ENCODE results near the gene GRK3.
"Not testable (repeated sequence)": the region's sequence is repeated elsewhere in the genome, so short reads cannot be mapped to it uniquely, and the experiment has no call there.

Gene GRK3

GRCh38 chr22:25584993-25585392 lies 20.5 kb downstream of the GRK3 start:
- H3K4me3 ChIP-seq (ENCODE audit: low read length in 2 of 2); H3K4me2 ChIP-seq (ENCODE audit: insufficient read depth, low read length, poor library complexity, severe bottlenecking); H3K4ac ChIP-seq (ENCODE audit: low read length); H2BK5ac ChIP-seq (ENCODE audit: low read length); H2BK12ac ChIP-seq (ENCODE audit: low read length); H3K79me1 ChIP-seq (ENCODE audit: low read depth, low read length); H4K91ac ChIP-seq (ENCODE audit: low read depth, low read length, poor library complexity); H2BK15ac ChIP-seq (ENCODE audit: low read length); H2BK120ac ChIP-seq (ENCODE audit: low read depth, low read length); H4K8ac ChIP-seq (ENCODE audit: low read depth, low read length); H3K4me1 ChIP-seq (ENCODE audit: control insufficient read depth in 2 of 2, insufficient read depth in 1 of 2, low read depth in 1 of 2, low read length in 2 of 2); H3K36me3 ChIP-seq (replicated peaks in 1 of 2; ENCODE audit: control insufficient read depth in 2 of 2, insufficient read depth in 2 of 2, low read length in 2 of 2); H2AK5ac ChIP-seq (ENCODE audit: low read depth, low read length); H3K27ac ChIP-seq (replicated peaks; ENCODE audit: low read length); H2AFZ ChIP-seq (ENCODE audit: low read length); H3K9ac ChIP-seq (ENCODE audit: low read depth, low read length, poor library complexity); H3K9me3 ChIP-seq (replicated peaks in 1 of 2; ENCODE audit: control insufficient read depth in 2 of 2, insufficient read depth in 1 of 2, low read depth in 1 of 2, low read length in 2 of 2); H3K14ac ChIP-seq (ENCODE audit: low read length); DNase-seq (ENCODE audit: low spot score); H3K23ac ChIP-seq (ENCODE audit: low read depth, low read length, poor library complexity); H3K27me3 ChIP-seq (ENCODE audit: control insufficient read depth in 3 of 3, insufficient read depth in 3 of 3, low read depth in 1 of 3, low read length in 3 of 3); H3K18ac ChIP-seq (ENCODE audit: low read length): not testable (repeated sequence)
- WGBS, 2 donors (ENCODE audit: extremely low coverage in 2 of 2, insufficient read length in 2 of 2, insufficient replicate concordance in 1 of 2), result no CpG with 5 or more reads among the region's 5 CpGs

- H3K4me2 ChIP-seq (ENCODE audit: insufficient read depth, low read length, poor library complexity, severe bottlenecking); H2BK120ac ChIP-seq (ENCODE audit: low read depth, low read length); H2BK15ac ChIP-seq (ENCODE audit: low read length); H3K36me3 ChIP-seq (replicated peaks in 1 of 2; ENCODE audit: control insufficient read depth in 2 of 2, insufficient read depth in 2 of 2, low read length in 2 of 2); H2AK5ac ChIP-seq (ENCODE audit: low read depth, low read length); H3K23ac ChIP-seq (ENCODE audit: low read depth, low read length, poor library complexity); H3K9ac ChIP-seq (ENCODE audit: low read depth, low read length, poor library complexity); H2AFZ ChIP-seq (ENCODE audit: low read length); H2BK12ac ChIP-seq (ENCODE audit: low read length); H3K4me1 ChIP-seq (ENCODE audit: control insufficient read depth in 2 of 2, insufficient read depth in 1 of 2, low read depth in 1 of 2, low read length in 2 of 2); H3K18ac ChIP-seq (ENCODE audit: low read length); H3K79me1 ChIP-seq (ENCODE audit: low read depth, low read length); H3K14ac ChIP-seq (ENCODE audit: low read length); H3K4me3 ChIP-seq (ENCODE audit: low read length in 2 of 2); H2BK5ac ChIP-seq (ENCODE audit: low read length); H4K8ac ChIP-seq (ENCODE audit: low read depth, low read length); H3K4ac ChIP-seq (ENCODE audit: low read length); H4K91ac ChIP-seq (ENCODE audit: low read depth, low read length, poor library complexity); H3K27me3 ChIP-seq (ENCODE audit: control insufficient read depth in 3 of 3, insufficient read depth in 3 of 3, low read depth in 1 of 3, low read length in 3 of 3); H3K27ac ChIP-seq (replicated peaks; ENCODE audit: low read length); DNase-seq (ENCODE audit: low spot score): not testable (repeated sequence)
- no CpG with 5 or more reads among the region's 4 CpGs for WGBS, 2 donors (ENCODE audit: extremely low coverage in 2 of 2, insufficient read length in 2 of 2, insufficient replicate concordance in 1 of 2)
- H3K9me3 ChIP-seq (replicated peaks in 1 of 2; ENCODE audit: control insufficient read depth in 2 of 2, insufficient read depth in 1 of 2, low read depth in 1 of 2, low read length in 2 of 2), result peaks cover 2 to 17% of the 10 kb centered on the region in 2 donors
Observed at GRCh38 chr22:25589664-25590063, 25.2 kb downstream of the GRK3 start.

GRCh38 chr22:25593323-25593722 lies 28.8 kb downstream of the GRK3 start:
- H2AK5ac ChIP-seq (ENCODE audit: low read depth, low read length); H3K18ac ChIP-seq (ENCODE audit: low read length); H2BK5ac ChIP-seq (ENCODE audit: low read length); H4K91ac ChIP-seq (ENCODE audit: low read depth, low read length, poor library complexity); H3K4ac ChIP-seq (ENCODE audit: low read length); H2BK120ac ChIP-seq (ENCODE audit: low read depth, low read length); H2BK15ac ChIP-seq (ENCODE audit: low read length); H3K23ac ChIP-seq (ENCODE audit: low read depth, low read length, poor library complexity); DNase-seq (ENCODE audit: low spot score); H3K9ac ChIP-seq (ENCODE audit: low read depth, low read length, poor library complexity); H3K27ac ChIP-seq (replicated peaks; ENCODE audit: low read length); H3K4me1 ChIP-seq (ENCODE audit: control insufficient read depth in 2 of 2, insufficient read depth in 1 of 2, low read depth in 1 of 2, low read length in 2 of 2); H3K4me3 ChIP-seq (ENCODE audit: low read length in 2 of 2); H4K8ac ChIP-seq (ENCODE audit: low read depth, low read length); H3K79me1 ChIP-seq (ENCODE audit: low read depth, low read length); H3K27me3 ChIP-seq (ENCODE audit: control insufficient read depth in 3 of 3, insufficient read depth in 3 of 3, low read depth in 1 of 3, low read length in 3 of 3); H2BK12ac ChIP-seq (ENCODE audit: low read length); H3K14ac ChIP-seq (ENCODE audit: low read length); H2AFZ ChIP-seq (ENCODE audit: low read length); H3K36me3 ChIP-seq (replicated peaks in 1 of 2; ENCODE audit: control insufficient read depth in 2 of 2, insufficient read depth in 2 of 2, low read length in 2 of 2); H3K4me2 ChIP-seq (ENCODE audit: insufficient read depth, low read length, poor library complexity, severe bottlenecking): not testable (repeated sequence)
- no CpG with 5 or more reads among the region's 2 CpGs for WGBS, 2 donors (ENCODE audit: extremely low coverage in 2 of 2, insufficient read length in 2 of 2, insufficient replicate concordance in 1 of 2)
- H3K9me3 ChIP-seq (replicated peaks in 1 of 2; ENCODE audit: control insufficient read depth in 2 of 2, insufficient read depth in 1 of 2, low read depth in 1 of 2, low read length in 2 of 2), result peaks cover 2 to 22% of the 10 kb centered on the region in 2 donors

- H2AFZ ChIP-seq (ENCODE audit: low read length), result no peak overlapping the region
- H2AK5ac ChIP-seq (ENCODE audit: low read depth, low read length), result no peak overlapping the region
- H3K9ac ChIP-seq (ENCODE audit: low read depth, low read length, poor library complexity), result no peak overlapping the region
- no peak overlapping the region for H3K4me2 ChIP-seq (ENCODE audit: insufficient read depth, low read length, poor library complexity, severe bottlenecking)
- no peak overlapping the region for H4K91ac ChIP-seq (ENCODE audit: low read depth, low read length, poor library complexity)
- no peak for DNase-seq (ENCODE audit: low spot score)
- no peak overlapping the region for H2BK12ac ChIP-seq (ENCODE audit: low read length)
- H3K14ac ChIP-seq (ENCODE audit: low read length), result no peak overlapping the region
- no peak overlapping the region for H2BK5ac ChIP-seq (ENCODE audit: low read length)
- no peaks in the 10 kb centered on the region for H3K79me1 ChIP-seq (ENCODE audit: low read depth, low read length)
- H3K23ac ChIP-seq (ENCODE audit: low read depth, low read length, poor library complexity), result no peak overlapping the region
- no peak overlapping the region for H2BK120ac ChIP-seq (ENCODE audit: low read depth, low read length)
- H3K27ac ChIP-seq (replicated peaks; ENCODE audit: low read length), result no peak overlapping the region
- H3K4ac ChIP-seq (ENCODE audit: low read length), result no peak overlapping the region
- no peak overlapping the region for H3K4me3 ChIP-seq (ENCODE audit: low read length in 2 of 2)
- peaks cover 0 to 8% of the 10 kb centered on the region in 2 donors for H3K9me3 ChIP-seq (replicated peaks in 1 of 2; ENCODE audit: control insufficient read depth in 2 of 2, insufficient read depth in 1 of 2, low read depth in 1 of 2, low read length in 2 of 2)
- no peaks in the 10 kb centered on the region for H3K4me1 ChIP-seq (ENCODE audit: control insufficient read depth in 2 of 2, insufficient read depth in 1 of 2, low read depth in 1 of 2, low read length in 2 of 2)
- no peak overlapping the region for H4K8ac ChIP-seq (ENCODE audit: low read depth, low read length)
- WGBS, 2 donors (ENCODE audit: extremely low coverage in 2 of 2, insufficient read length in 2 of 2, insufficient replicate concordance in 1 of 2), result no CpG with 5 or more reads among the region's 1 CpG
- no peaks in the 10 kb centered on the region for H3K27me3 ChIP-seq (ENCODE audit: control insufficient read depth in 3 of 3, insufficient read depth in 3 of 3, low read depth in 1 of 3, low read length in 3 of 3)
- H3K36me3 ChIP-seq (replicated peaks in 1 of 2; ENCODE audit: control insufficient read depth in 2 of 2, insufficient read depth in 2 of 2, low read length in 2 of 2), result peaks cover 0 to 5% of the 10 kb centered on the region in 2 donors
- H3K18ac ChIP-seq (ENCODE audit: low read length), result no peak overlapping the region
- H2BK15ac ChIP-seq (ENCODE audit: low read length), result no peak overlapping the region
Observed at GRCh38 chr22:25598609-25599008, 34.1 kb downstream of the GRK3 start.

Measured in neuronal stem cell (in vitro differentiated cells).